Panc1 (cell line): ENCODE measurements around the gene CENPP. TPM values are rescaled to one million over a fixed set of nuclear protein-coding genes. Genes with fewer than 3 reads are reported as not detected.

ENCODE experiments used
- ATAC-seq: fragments of 200-7000 bp; cut with Tn5 transposase; 2 replicates; pipeline ENCODE4 v1.9.1; 2020; ENCODE audit warnings: mild to moderate bottlenecking, moderate library complexity
- BruUV-seq: library from RNA; stranded (reverse); fragments of 400-500 nt; replicated peaks from 2 replicates; lab custom pipeline; 2021; lab: Mats Ljungman, UMichigan
- CTCF ChIA-PET: fragments of 300-600 bp; sonication (Branson Sonifier 250); formaldehyde crosslinking; loops from one replicate; lab custom pipeline; 2022; ENCODE audit warnings: antibody characterized with exemption; lab: Charles Lee
- POLR2A ChIA-PET: fragments of 300-600 bp; sonication (Branson Sonifier 250); formaldehyde crosslinking; loops from one replicate; lab custom pipeline; 2022; ENCODE audit warnings: antibody characterized with exemption; lab: Charles Lee
- DNase-seq: peaks from one replicate; pipeline ENCODE4 v3.0.0-alpha.2; 2010; ENCODE audit warnings: low read depth, low spot score
- H3K27ac ChIP-seq: 2 replicates; pipeline ENCODE4 v1.5.1; 2011; ENCODE audit warnings: mild to moderate bottlenecking, low read length, inconsistent platforms
- H3K27me3 ChIP-seq: fragments of 200-500 bp; sonication (Bioruptor generic); 2 replicates; pipeline ENCODE4 v1.6.0; 2014; ENCODE audit warnings: low read length, inconsistent platforms; ENCODE audit not compliant: control insufficient read depth, insufficient read depth
- H3K36me3 ChIP-seq: fragments of 200-500 bp; sonication (Bioruptor generic); 2 replicates; pipeline ENCODE4 v1.5.1; 2014; ENCODE audit warnings: inconsistent platforms, mild to moderate bottlenecking, low read length, moderate library complexity; ENCODE audit not compliant: control insufficient read depth, insufficient read depth
- H3K4me1 ChIP-seq: 2 replicates; pipeline ENCODE4 v1.5.1; 2011; ENCODE audit warnings: inconsistent platforms, mild to moderate bottlenecking, low read length, moderate library complexity; ENCODE audit not compliant: control insufficient read depth, insufficient read depth
- H3K4me3 ChIP-seq, 2 experiments: 2 replicates each; pipeline ENCODE4 v1.5.1; 2011 to 2012; ENCODE audit warnings: low read depth in 2 of 2, low read length in 2 of 2, mild to moderate bottlenecking in 2 of 2, inconsistent platforms in 1 of 2, moderate library complexity in 1 of 2
- H3K9me3 ChIP-seq: fragments of 200-500 bp; sonication (Bioruptor generic); 2 replicates; pipeline ENCODE4 v1.5.1; 2014; ENCODE audit warnings: low read depth, mild to moderate bottlenecking, inconsistent platforms, low read length, moderate library complexity; ENCODE audit not compliant: control insufficient read depth, insufficient read depth
- POLR2AphosphoS5 ChIP-seq: IDR thresholded peaks from 2 replicates; pipeline ENCODE4 v1.6.1; 2012; ENCODE audit warnings: mild to moderate bottlenecking, low read depth, low read length, moderate library complexity
- SIN3A ChIP-seq: IDR thresholded peaks from 2 replicates; pipeline ENCODE4 v1.6.1; 2012; ENCODE audit warnings: low read depth, mild to moderate bottlenecking, low read length, moderate library complexity, borderline replicate concordance; ENCODE audit not compliant: insufficient read depth
- TCF7L2 ChIP-seq: IDR thresholded peaks from 2 replicates; pipeline ENCODE4 v1.6.1; 2011; ENCODE audit warnings: mild to moderate bottlenecking, low read depth, low read length, inconsistent platforms
- in situ Hi-C: cut with HindIII; loops from 2 replicates; pipeline ENCODE4 v1.10.0; 2016; ENCODE audit warnings: low sequenced_read_pairs, low pct_unique_long_range_greater_than_20kb
- intact Hi-C: fragments of 100-400 bp; cut with micrococcal nuclease; formaldehyde crosslinking; loops from one replicate; pipeline ENCODE4 v1.10.0; 2022; ENCODE audit not compliant: unreplicated experiment
- total RNA-seq: library from RNA; stranded (reverse); gene quantifications from one replicate; pipeline ENCODE4 v1.2.1, GENCODE V29; 2021; ENCODE audit not compliant: unreplicated experiment
- TF ChIP-seq, protein P1 (sequence below): fragments of 450-650 bp; IDR thresholded peaks from 2 replicates; pipeline ENCODE4 v1.5.1; 2017; ENCODE audit warnings: mild to moderate bottlenecking
- TF ChIP-seq, protein P2 (sequence below), 2 experiments: IDR thresholded peaks; 2 replicates each; pipeline ENCODE4 v1.6.1; 2011 to 2012; ENCODE audit warnings: low read depth in 2 of 2, control low read depth in 1 of 2, low read length in 1 of 2, mild to moderate bottlenecking in 1 of 2, moderate library complexity in 1 of 2; ENCODE audit not compliant: insufficient read depth in 1 of 2

The CENPP gene
- total RNA-seq, 1 experiment from 2014 or later, result 6.7 TPM

DNA sequence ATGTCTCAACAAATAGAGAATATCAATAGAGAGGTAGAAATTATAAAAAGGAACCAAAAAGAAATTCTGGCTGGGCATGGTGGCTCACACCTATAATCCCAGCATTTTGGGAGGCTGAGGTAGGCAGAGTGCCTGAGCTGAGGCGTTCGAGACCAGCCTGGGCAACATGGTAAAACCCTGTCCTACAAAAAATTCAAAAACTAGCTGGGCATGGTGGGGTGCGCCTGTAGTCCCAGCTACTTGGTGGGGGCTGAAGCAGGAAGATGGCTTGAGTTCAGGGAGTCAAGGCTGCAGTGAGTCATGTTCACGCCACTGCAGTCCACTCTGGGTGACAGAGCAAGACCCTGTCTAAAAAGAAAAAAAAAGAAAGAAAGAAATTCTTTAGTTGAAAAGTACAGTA lies 319.3 kb downstream of the CENPP start:
- ChIA-PET CTCF (no interaction called here), POLR2A (no interaction called here)
- no peak overlapping the region for H3K27ac ChIP-seq
- intact Hi-C loops, result no loop called here
- TF ChIP-seq, protein P1, sequence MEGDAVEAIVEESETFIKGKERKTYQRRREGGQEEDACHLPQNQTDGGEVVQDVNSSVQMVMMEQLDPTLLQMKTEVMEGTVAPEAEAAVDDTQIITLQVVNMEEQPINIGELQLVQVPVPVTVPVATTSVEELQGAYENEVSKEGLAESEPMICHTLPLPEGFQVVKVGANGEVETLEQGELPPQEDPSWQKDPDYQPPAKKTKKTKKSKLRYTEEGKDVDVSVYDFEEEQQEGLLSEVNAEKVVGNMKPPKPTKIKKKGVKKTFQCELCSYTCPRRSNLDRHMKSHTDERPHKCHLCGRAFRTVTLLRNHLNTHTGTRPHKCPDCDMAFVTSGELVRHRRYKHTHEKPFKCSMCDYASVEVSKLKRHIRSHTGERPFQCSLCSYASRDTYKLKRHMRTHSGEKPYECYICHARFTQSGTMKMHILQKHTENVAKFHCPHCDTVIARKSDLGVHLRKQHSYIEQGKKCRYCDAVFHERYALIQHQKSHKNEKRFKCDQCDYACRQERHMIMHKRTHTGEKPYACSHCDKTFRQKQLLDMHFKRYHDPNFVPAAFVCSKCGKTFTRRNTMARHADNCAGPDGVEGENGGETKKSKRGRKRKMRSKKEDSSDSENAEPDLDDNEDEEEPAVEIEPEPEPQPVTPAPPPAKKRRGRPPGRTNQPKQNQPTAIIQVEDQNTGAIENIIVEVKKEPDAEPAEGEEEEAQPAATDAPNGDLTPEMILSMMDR, result no peak
- TF ChIP-seq POLR2AphosphoS5, result no peak
- no peak for TF ChIP-seq TCF7L2
- in situ Hi-C loops, result no loop called here
- no peaks in the 10 kb centered on the region for H3K9me3 ChIP-seq
- no peak for DNase-seq
- H3K4me1 ChIP-seq, result no peaks in the 10 kb centered on the region
- BruUV-seq, result no TSS peak
- ATAC-seq, result no peak
- no peaks in the 10 kb centered on the region for H3K27me3 ChIP-seq
- H3K36me3 ChIP-seq, result peaks cover 2% of the 10 kb centered on the region; the same call in 1 of the 2 replicates
- H3K4me3 ChIP-seq, result no peak overlapping the region

DNA sequence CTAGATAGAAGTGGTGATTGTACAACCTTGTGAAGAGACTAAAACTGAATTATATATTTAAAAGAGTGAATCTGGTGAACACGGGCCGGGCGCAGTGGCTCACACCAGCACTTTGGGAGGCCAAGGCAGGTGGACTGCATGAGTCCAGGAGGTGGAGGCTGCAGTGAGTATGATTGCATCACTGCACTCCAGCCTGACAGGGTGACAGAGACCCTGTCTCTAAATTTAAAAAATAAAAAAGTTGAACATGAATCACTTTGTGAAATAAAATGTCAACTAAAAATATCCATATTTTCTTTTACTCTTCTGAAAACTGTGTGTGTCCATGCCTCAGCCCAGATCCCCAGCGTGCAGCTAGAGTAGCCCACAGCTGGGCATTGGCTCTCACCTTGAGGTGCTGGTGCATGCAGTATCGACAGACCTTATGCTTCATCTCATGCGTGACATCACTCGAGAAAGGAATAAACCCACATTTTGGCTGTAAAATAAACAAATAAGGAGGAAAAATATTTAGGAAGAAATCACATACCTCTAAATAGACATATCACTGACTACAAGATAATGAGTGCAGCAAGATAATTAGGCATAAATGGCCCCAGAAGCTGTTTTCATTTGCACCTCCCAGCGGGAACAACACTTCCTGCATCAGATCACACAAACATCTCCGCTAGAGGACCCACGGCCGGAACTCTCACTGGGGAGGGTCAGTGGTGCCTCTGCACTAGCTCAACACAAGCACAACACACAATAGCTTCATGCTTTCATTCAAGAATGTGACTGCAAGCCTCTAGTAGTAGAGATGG lies 322.1 kb downstream of the CENPP start:
- Histone ChIP-seq H3K36me3 (peaks cover 2% of the 10 kb centered on the region; the same call in 1 of the 2 replicates), H3K4me3 (no peak overlapping the region), H3K9me3 (no peaks in the 10 kb centered on the region), H3K27ac (no peak overlapping the region), H3K4me1 (no peaks in the 10 kb centered on the region), H3K27me3 (no peaks in the 10 kb centered on the region)
- in situ Hi-C loops (no loop called here), intact Hi-C loops (no loop called here)
- BruUV-seq, result no TSS peak
- ATAC-seq (no peak), DNase-seq (no peak)
- POLR2A ChIA-PET, result no interaction called here
- CTCF ChIA-PET, result no interaction called here
- TF ChIP-seq POLR2AphosphoS5 (no peak), SIN3A (no peak), TCF7L2 (no peak)
- TF ChIP-seq, protein P2, sequence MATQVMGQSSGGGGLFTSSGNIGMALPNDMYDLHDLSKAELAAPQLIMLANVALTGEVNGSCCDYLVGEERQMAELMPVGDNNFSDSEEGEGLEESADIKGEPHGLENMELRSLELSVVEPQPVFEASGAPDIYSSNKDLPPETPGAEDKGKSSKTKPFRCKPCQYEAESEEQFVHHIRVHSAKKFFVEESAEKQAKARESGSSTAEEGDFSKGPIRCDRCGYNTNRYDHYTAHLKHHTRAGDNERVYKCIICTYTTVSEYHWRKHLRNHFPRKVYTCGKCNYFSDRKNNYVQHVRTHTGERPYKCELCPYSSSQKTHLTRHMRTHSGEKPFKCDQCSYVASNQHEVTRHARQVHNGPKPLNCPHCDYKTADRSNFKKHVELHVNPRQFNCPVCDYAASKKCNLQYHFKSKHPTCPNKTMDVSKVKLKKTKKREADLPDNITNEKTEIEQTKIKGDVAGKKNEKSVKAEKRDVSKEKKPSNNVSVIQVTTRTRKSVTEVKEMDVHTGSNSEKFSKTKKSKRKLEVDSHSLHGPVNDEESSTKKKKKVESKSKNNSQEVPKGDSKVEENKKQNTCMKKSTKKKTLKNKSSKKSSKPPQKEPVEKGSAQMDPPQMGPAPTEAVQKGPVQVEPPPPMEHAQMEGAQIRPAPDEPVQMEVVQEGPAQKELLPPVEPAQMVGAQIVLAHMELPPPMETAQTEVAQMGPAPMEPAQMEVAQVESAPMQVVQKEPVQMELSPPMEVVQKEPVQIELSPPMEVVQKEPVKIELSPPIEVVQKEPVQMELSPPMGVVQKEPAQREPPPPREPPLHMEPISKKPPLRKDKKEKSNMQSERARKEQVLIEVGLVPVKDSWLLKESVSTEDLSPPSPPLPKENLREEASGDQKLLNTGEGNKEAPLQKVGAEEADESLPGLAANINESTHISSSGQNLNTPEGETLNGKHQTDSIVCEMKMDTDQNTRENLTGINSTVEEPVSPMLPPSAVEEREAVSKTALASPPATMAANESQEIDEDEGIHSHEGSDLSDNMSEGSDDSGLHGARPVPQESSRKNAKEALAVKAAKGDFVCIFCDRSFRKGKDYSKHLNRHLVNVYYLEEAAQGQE (IDR thresholded peaks at IDR 0.05; ENCODE audit: insufficient read depth in 1 of 2, low read depth in 2 of 2, low read length in 1 of 2), result no peak
- TF ChIP-seq, protein P1, result no peak
